DOHH2 (cell line): ENCODE measurements around the gene OOSP4A.

Experiments used
- H3F3A ChIP-seq: fragments of 200-600 bp; sonication (generic), shearing (Covaris generic); 2 replicates; pipeline ENCODE4 v1.6.0; 2016; ENCODE audit warnings: antibody characterized with exemption, mild to moderate bottlenecking; ENCODE audit not compliant: control insufficient read depth, insufficient read depth
- H3K27ac ChIP-seq: fragments of 200-600 bp; sonication (generic); 2 replicates; pipeline ENCODE4 v1.5.1; 2014; ENCODE audit warnings: low read depth, mild to moderate bottlenecking, low read length, moderate library complexity
- H3K27me3 ChIP-seq: fragments of 200-600 bp; sonication (generic); 2 replicates; pipeline ENCODE4 v1.6.1; 2014; ENCODE audit warnings: mild to moderate bottlenecking, low read length, mixed read lengths; ENCODE audit not compliant: control insufficient read depth
- H3K36me3 ChIP-seq: fragments of 200-600 bp; sonication (generic); 2 replicates; pipeline ENCODE4 v1.6.1; 2014; ENCODE audit warnings: mild to moderate bottlenecking, low read length, moderate library complexity, mixed read lengths; ENCODE audit not compliant: control insufficient read depth
- H3K4me1 ChIP-seq: fragments of 200-600 bp; sonication (generic); 2 replicates; pipeline ENCODE4 v1.6.1; 2014; ENCODE audit warnings: mild to moderate bottlenecking, low read length, mixed read lengths; ENCODE audit not compliant: control insufficient read depth
- H3K4me2 ChIP-seq: fragments of 200-600 bp; sonication (generic); 2 replicates; pipeline ENCODE4 v1.6.0; 2014; ENCODE audit warnings: mild to moderate bottlenecking, low read length, moderate library complexity
- H3K4me3 ChIP-seq: fragments of 200-600 bp; sonication (generic); 2 replicates; pipeline ENCODE4 v1.5.1; 2014; ENCODE audit warnings: mild to moderate bottlenecking, low read length, mixed read lengths
- H3K79me2 ChIP-seq: fragments of 200-600 bp; sonication (generic); 2 replicates; pipeline ENCODE4 v1.6.1; 2014; ENCODE audit warnings: mild to moderate bottlenecking, low read length, mixed read lengths; ENCODE audit not compliant: control insufficient read depth
- H3K9me2 ChIP-seq: fragments of 200-600 bp; sonication (generic); replicated peaks from 2 replicates; pipeline ENCODE4 v1.6.1; 2014; ENCODE audit warnings: mild to moderate bottlenecking, low read length, mixed read lengths; ENCODE audit not compliant: control insufficient read depth
- H3K9me3 ChIP-seq: fragments of 200-600 bp; sonication (generic); 2 replicates; pipeline ENCODE4 v1.6.1; 2014; ENCODE audit warnings: antibody characterized with exemption, low read length, mixed read lengths; ENCODE audit not compliant: control insufficient read depth, insufficient read depth
- H4K20me1 ChIP-seq: fragments of 200-600 bp; sonication (generic); 2 replicates; pipeline ENCODE4 v1.6.0; 2014; ENCODE audit warnings: low read depth, mild to moderate bottlenecking, antibody characterized with exemption, low read length, moderate library complexity; ENCODE audit not compliant: control insufficient read depth, insufficient read depth
- CTCF ChIP-seq: fragments of 200-600 bp; sonication (generic); IDR thresholded peaks from one replicate; pipeline ENCODE4 v1.5.1; 2014; ENCODE audit warnings: antibody characterized with exemption, mild to moderate bottlenecking, low read depth, low read length; ENCODE audit not compliant: poor library complexity, severe bottlenecking
- EZH2phosphoT487 ChIP-seq: fragments of 200-600 bp; sonication (generic); IDR thresholded peaks from 2 replicates; pipeline ENCODE4 v1.6.1; 2017; ENCODE audit warnings: borderline replicate concordance, mild to moderate bottlenecking, antibody characterized with exemption, low read length, moderate library complexity, mixed read lengths

The OOSP4A gene

GRCh38 chr11:59984368-59984767 is 20.5 kb downstream of the OOSP4A start:
- no peak overlapping the region for H3K4me2 ChIP-seq
- H4K20me1 ChIP-seq, result no peaks in the 10 kb centered on the region
- no peaks in the 10 kb centered on the region for H3K9me2 ChIP-seq
- H3K27ac ChIP-seq, result no peak overlapping the region
- TF ChIP-seq CTCF (no peak), EZH2phosphoT487 (no peak)
- H3F3A ChIP-seq, result no peaks in the 10 kb centered on the region
- no peaks in the 10 kb centered on the region for H3K79me2 ChIP-seq
- H3K4me3 ChIP-seq, result no peak overlapping the region
- H3K36me3 ChIP-seq, result no peaks in the 10 kb centered on the region
- no peaks in the 10 kb centered on the region for H3K4me1 ChIP-seq
- H3K9me3 ChIP-seq, result no peaks in the 10 kb centered on the region
- H3K27me3 ChIP-seq, result no peaks in the 10 kb centered on the region; the same call in 1 of the 2 replicates

DNA sequence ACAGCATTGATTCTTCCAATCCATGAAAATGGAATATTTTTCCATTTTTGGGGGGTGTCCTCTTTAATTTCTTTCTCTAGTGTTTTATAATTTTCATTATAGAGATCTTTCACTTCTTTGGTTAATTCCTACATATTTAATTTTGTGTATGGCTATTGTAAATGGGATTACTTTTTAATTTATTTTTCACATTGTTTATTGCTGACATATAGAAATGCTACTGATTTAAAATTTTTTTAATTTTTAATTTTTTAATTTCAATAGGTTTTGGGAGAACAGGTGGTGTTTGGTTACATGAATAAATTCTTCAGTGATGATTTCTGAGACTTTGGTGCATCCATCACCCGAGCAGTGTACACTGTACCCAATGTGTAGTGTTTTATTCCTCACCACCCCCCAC is 26.6 kb downstream of the OOSP4A start:
- Histone ChIP-seq H3K27me3 (no peaks in the 10 kb centered on the region), H3K4me3 (no peak overlapping the region), H3K9me2 (no peaks in the 10 kb centered on the region), H3K4me1 (no peaks in the 10 kb centered on the region), H3K27ac (no peak overlapping the region), H3K4me2 (no peak overlapping the region), H4K20me1 (no peaks in the 10 kb centered on the region), H3K9me3 (no peaks in the 10 kb centered on the region), H3F3A (no peaks in the 10 kb centered on the region), H3K79me2 (no peaks in the 10 kb centered on the region), H3K36me3 (no peaks in the 10 kb centered on the region)
- TF ChIP-seq EZH2phosphoT487, result no peak
- TF ChIP-seq CTCF, result no peak

DNA sequence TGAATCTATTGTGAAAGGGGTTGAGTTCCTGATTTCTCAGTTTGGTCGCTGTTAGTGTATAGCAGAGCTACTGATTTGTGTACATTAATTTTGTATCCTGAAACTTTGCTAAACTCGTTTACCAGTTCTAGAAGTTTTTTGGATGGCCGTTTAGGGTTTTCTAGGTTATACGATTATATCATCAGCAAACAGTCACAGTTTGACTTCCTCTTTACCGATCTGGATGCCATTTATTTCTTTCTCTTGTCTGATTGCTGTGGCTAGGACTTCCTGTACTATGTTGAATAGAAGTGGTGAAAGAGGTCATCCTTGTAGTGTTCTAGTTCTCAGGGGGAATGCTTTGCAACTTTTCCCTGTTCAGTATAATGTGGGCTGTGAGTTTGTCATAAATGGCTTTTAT is 28.6 kb downstream of the OOSP4A start:
- Histone ChIP-seq H3K9me2 (no peaks in the 10 kb centered on the region), H3K4me1 (no peaks in the 10 kb centered on the region), H3K36me3 (no peaks in the 10 kb centered on the region), H3K4me3 (no peak overlapping the region), H3K9me3 (no peaks in the 10 kb centered on the region), H3K27me3 (no peaks in the 10 kb centered on the region), H3K27ac (no peak overlapping the region), H4K20me1 (no peaks in the 10 kb centered on the region), H3F3A (no peaks in the 10 kb centered on the region), H3K79me2 (no peaks in the 10 kb centered on the region), H3K4me2 (no peak overlapping the region)
- TF ChIP-seq CTCF (no peak), EZH2phosphoT487 (no peak)

- H3K9me3 ChIP-seq, result no peaks in the 10 kb centered on the region
- H3K79me2 ChIP-seq, result no peaks in the 10 kb centered on the region
- no peaks in the 10 kb centered on the region for H3K4me1 ChIP-seq
- no peaks in the 10 kb centered on the region for H4K20me1 ChIP-seq
- H3K36me3 ChIP-seq, result no peaks in the 10 kb centered on the region
- no peaks in the 10 kb centered on the region for H3K27me3 ChIP-seq
- no peaks in the 10 kb centered on the region for H3K9me2 ChIP-seq
- H3K27ac ChIP-seq, result no peak overlapping the region
- no peak overlapping the region for H3K4me2 ChIP-seq
- no peak for TF ChIP-seq EZH2phosphoT487
- no peak for TF ChIP-seq CTCF
- H3K4me3 ChIP-seq, result no peak overlapping the region
- no peaks in the 10 kb centered on the region for H3F3A ChIP-seq
Measured at GRCh38 chr11:59997800-59998199, 34.0 kb downstream of the OOSP4A start.
